Lung (tissue), 12 donors: ENCODE results near the gene VTA1. TPM values are rescaled to one million over a fixed set of nuclear protein-coding genes. Genes with fewer than 3 reads are reported as not detected.

ENCODE experiments used
- ATAC-seq: fragments of 200-7000 bp; cut with Tn5 transposase; one replicate; pipeline ENCODE4 v1.9.1; 2020; ENCODE audit warnings: moderate number of reproducible peaks; ENCODE audit not compliant: insufficient read depth, low FRiP score
- DNase-seq, 3 donors: peaks; one replicate each; pipeline ENCODE4 v3.0.0-alpha.2; 2013 to 2017
- H3K27ac ChIP-seq, 2 donors: one replicate each; pipeline ENCODE4 v1.5.1; 2013; ENCODE audit warnings: mild to moderate bottlenecking in 2 of 2, moderate library complexity in 2 of 2, control low read depth in 1 of 2, inconsistent platforms in 1 of 2, low read depth in 1 of 2, low read length in 1 of 2
- H3K27me3 ChIP-seq, 3 donors: one replicate each; pipeline ENCODE4 v1.5.1; 2013; ENCODE audit warnings: low read length in 2 of 3; ENCODE audit not compliant: control insufficient read depth in 3 of 3, insufficient read depth in 3 of 3
- H3K36me3 ChIP-seq, 4 donors: one replicate each; pipeline ENCODE4 v1.5.1; 2013; ENCODE audit warnings: low read length in 4 of 4, mild to moderate bottlenecking in 1 of 4, moderate library complexity in 1 of 4; ENCODE audit not compliant: control insufficient read depth in 4 of 4, insufficient read depth in 4 of 4
- H3K4me1 ChIP-seq, 5 donors: one replicate each; pipeline ENCODE4 v1.5.1; 2013; ENCODE audit warnings: low read length in 5 of 5, mild to moderate bottlenecking in 2 of 5, moderate library complexity in 1 of 5; ENCODE audit not compliant: control insufficient read depth in 5 of 5, insufficient read depth in 5 of 5
- H3K4me3 ChIP-seq: one replicate; pipeline ENCODE4 v1.5.1; 2013; ENCODE audit warnings: mild to moderate bottlenecking, control low read depth, moderate library complexity
- H3K9ac ChIP-seq, 2 donors: one replicate each; pipeline ENCODE4 v1.5.1; 2013; ENCODE audit warnings: low read length in 2 of 2, control low read depth in 1 of 2; ENCODE audit not compliant: insufficient read depth in 1 of 2
- H3K9me3 ChIP-seq, 4 donors: one replicate each; pipeline ENCODE4 v1.5.1; 2013; ENCODE audit warnings: low read length in 3 of 4, mild to moderate bottlenecking in 1 of 4, moderate library complexity in 1 of 4; ENCODE audit not compliant: control insufficient read depth in 4 of 4, insufficient read depth in 3 of 4
- CTCF ChIP-seq: IDR thresholded peaks from 2 replicates; pipeline ENCODE4 v1.5.1; 2012; ENCODE audit warnings: mild to moderate bottlenecking; ENCODE audit errors: control extremely low read depth, extremely low read depth
- WGBS, 2 donors: extraction: QIAGEN DNeasy Blood & Tissue Kit; methylation state at CpG; one replicate each; pipeline ENCODE4 v1.1.7; 2013; 5-methylcytosine and 5-hydroxymethylcytosine counted together
- polyA plus RNA-seq, 2 donors: library from polyadenylated mRNA; stranded (reverse); fragments of 200-250 nt; gene quantifications; one replicate each; pipeline ENCODE4 v1.2.1, GENCODE V29; 2013
- total RNA-seq, 2 donors: library from RNA; depleted of rRNA in 1 of 2; stranded (reverse); fragments of >200 nt in 1 of 2; gene quantifications; one replicate each; pipeline ENCODE4 v1.2.1, GENCODE V29; 2014 to 2021
- donor health status: control.
- donor health status: control.
- donor health status: Bipolar disorder and iron deficiency.
- donor health status: healthy.
- donor health status: DM: yes; HTN: yes; CAD: no.

Gene VTA1
- total and polyA plus RNA-seq, 4 donors = 15.2 to 61.9 (median 29.3) TPM

- no peak for TF ChIP-seq CTCF
- no peak overlapping the region for H3K4me3 ChIP-seq
- DNase-seq (peak in 1 of 3 donors; percentile 19), ATAC-seq (no peak)
- 88 to 90% methylated on average over 4 of the region's 4 CpGs for WGBS, 2 donors
- no peak overlapping the region for H3K9ac ChIP-seq
- no peak overlapping the region for H3K27ac ChIP-seq
- peaks cover 0 to 9% (median 0%) of the 10 kb centered on the region in 5 donors for H3K4me1 ChIP-seq
- H3K27me3 ChIP-seq = no peaks in the 10 kb centered on the region
- H3K36me3 ChIP-seq = no peaks in the 10 kb centered on the region
- H3K9me3 ChIP-seq = no peaks in the 10 kb centered on the region
These were observed 89.6 kb downstream of the VTA1 start for GRCh38 chr6:142236691-142237090.

DNA sequence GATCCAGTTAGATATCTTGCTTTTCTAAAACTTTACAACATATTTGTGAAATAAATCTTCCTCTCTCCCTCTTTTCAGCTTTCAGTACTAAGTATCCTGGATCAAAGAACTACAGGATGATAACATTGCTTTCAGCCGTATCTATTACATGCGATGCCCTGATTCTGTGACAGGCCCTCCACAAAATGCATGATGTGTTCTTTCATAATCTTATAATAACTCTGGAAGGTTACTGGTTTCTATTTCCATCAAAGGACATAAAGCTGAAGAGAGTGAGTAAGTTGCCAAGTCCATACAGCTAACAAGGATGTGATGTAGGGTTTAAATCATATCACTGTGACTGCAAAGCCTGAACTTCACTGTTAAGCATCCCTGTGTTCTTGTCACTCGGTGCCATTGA, 91.8 kb downstream of the VTA1 start:
- Histone ChIP-seq H3K4me1 (peaks cover 0 to 9% (median 0%) of the 10 kb centered on the region in 5 donors), H3K27me3 (no peaks in the 10 kb centered on the region), H3K9ac (no peak overlapping the region), H3K27ac (no peak overlapping the region), H3K9me3 (no peaks in the 10 kb centered on the region), H3K36me3 (no peaks in the 10 kb centered on the region), H3K4me3 (no peak overlapping the region)
- DNase-seq (peak in 1 of 3 donors; percentile 25), ATAC-seq (no peak)
- no peak for TF ChIP-seq CTCF
- WGBS, 2 donors = 88 to 89% methylated on average over 3 of the region's 3 CpGs

- ATAC-seq = no peak
- peak in 2 of 3 donors; percentile 35 to 36 for DNase-seq
- 92% methylated on average over 4 of the region's 4 CpGs for WGBS, 2 donors
These were observed 93.1 kb downstream of the VTA1 start for GRCh38 chr6:142240179-142240578.

More at GRCh38 chr6:142240179-142240578, 93.1 kb downstream of the VTA1 start:
- Histone ChIP-seq H3K9me3 (no peaks in the 10 kb centered on the region), H3K27ac (no peak overlapping the region), H3K36me3 (no peaks in the 10 kb centered on the region), H3K9ac (no peak overlapping the region), H3K27me3 (no peaks in the 10 kb centered on the region), H3K4me3 (no peak overlapping the region), H3K4me1 (peaks cover 0 to 9% (median 0%) of the 10 kb centered on the region in 5 donors)
- TF ChIP-seq CTCF = no peak
